ENCODE measurements around the gene ANXA9.
A peak's percentile ranks its signal among the peaks of the same experiment; 100 is the strongest.

The ANXA9 gene

GRCh38 chr1:150981805-150982712 lies at the start of gene ANXA9:
TSS of gene ANXA9 (plus strand) at chr1:150982292. CDS start at chr1:150983106, 814 bp downstream.
- DNase-seq: no peak

DNA sequence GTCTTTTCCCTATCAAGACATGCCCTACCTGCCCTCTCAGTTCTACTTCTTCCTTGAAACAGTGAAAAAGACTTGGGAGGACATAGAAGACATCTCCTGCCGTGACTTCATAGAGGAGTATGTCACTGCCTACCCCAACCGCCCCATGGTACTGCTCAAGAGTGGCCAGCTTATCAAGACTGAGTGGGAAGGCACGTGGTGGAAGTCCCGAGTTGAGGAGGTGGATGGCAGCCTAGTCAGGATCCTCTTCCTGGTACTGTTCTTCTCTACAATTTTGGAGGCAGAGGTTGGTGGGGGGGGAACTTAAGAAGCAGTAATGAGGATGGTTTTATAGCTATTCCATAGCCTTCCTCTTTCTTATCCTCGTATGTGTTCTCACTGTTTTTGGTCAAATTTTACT lies 37.2 kb upstream of the ANXA9 start:
- no peak for DNase-seq

GRCh38 chr1:150954708-150955107 lies 27.4 kb upstream of the ANXA9 start:
- DNase-seq: no peak

DNA sequence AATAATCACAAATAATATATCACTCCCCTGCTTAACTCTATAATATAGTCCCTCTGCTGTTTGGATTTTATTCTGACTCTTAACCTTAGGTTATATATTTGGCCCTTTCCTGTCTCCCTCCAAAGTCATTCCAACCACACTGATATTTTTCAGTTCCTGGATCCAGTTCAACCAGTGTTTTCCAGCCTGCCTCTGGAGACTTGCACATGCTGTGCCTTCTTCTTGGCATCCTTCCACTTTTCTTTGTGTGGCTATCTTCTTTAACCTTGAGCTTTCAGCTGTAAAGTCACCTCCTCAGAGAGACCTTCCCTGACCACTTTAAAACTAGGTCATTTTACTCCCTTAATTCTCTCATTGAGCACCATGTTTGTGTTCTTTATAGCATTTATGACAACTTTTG lies 26.8 kb upstream of the ANXA9 start:
- no peak for DNase-seq

DNA sequence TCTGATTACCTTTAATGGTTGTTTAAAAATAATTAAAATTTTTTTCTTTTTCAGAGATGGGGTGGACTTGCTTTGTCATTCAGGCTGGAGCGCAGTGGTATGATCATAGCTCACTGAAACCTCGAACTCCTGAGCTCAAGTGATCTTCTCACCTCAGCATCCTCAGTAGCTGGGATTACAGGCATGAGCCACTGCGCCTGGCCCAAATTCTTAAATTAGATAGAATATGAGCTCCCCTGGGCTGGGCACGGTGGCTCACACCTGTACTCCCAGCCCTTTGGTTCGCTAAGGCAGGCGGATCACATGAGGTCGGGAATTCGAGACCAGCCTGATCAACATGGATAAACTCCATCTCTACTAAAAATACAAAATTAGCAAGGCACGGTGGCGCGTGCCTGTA lies 24.4 kb upstream of the ANXA9 start:
- DNase-seq: no peak

DNA sequence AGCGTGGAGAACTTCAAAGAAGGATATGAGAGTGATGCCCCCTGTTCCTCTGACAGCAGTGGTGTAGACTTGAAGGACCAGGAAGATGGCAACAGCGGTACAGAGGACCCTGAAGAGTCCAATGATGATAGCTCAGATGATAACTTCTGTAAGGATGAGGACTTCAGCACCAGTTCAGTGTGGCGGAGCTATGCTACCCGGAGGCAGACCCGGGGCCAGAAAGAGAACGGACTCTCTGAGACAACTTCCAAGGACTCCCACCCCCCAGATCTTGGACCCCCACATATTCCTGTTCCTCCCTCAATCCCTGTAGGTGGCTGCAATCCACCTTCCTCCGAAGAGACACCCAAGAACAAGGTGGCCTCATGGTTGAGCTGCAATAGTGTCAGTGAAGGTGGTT lies 21.4 kb upstream of the ANXA9 start:
- no peak for DNase-seq

- DNase-seq: no peak
Measured at GRCh38 chr1:150961756-150962155, 20.3 kb upstream of the ANXA9 start.

DNA sequence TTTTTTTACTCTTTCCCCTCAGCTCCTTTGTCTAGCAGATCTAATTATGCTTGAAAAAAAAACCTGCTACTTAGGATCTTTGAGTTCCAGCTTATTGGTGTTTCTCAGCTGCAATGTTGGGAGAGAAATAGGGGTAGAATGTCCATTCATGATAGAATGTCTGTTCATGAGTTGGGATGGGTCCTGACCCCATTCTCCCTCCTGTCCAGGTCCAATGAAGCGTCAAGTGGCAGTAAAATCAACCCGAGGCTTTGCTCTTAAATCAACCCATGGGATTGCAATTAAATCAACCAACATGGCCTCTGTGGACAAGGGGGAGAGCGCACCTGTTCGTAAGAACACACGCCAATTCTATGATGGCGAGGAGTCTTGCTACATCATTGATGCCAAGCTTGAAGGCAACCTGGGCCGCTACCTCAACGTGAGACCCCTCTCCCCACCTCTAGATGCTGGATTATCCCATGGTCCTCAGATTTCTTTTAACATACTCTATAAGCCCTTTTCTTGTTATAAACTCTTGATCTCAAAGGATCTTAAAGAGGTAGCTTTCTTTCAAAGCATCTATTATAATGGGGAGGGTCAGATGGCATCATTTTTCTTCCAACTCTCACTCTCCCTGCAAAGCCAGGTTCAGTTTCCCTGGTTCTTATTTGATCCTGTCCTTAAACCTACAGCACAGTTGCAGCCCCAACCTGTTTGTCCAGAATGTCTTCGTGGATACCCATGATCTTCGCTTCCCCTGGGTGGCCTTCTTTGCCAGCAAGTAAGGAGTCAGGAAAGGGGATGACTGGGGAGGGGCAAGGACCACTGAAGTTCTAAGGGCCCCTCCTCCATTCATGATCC lies 18.6 kb upstream of the ANXA9 start:
- no peak for DNase-seq

DNA sequence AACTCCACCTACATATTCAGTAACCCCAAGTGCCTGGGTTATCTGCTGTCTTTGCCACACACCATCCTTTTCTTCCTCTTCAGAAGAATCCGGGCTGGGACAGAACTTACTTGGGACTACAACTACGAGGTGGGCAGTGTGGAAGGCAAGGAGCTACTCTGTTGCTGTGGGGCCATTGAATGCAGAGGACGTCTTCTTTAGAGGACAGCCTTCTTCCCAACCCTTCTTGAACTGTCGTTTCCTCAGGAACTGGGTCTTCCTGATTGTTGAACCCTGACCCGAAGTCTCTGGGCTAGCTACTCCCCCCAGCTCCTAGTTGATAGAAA lies 18.0 kb upstream of the ANXA9 start:
- no peak for DNase-seq

GRCh38 chr1:150965605-150966004 lies 16.5 kb upstream of the ANXA9 start:
- no peak for DNase-seq

- no peak for DNase-seq
Measured at GRCh38 chr1:150966011-150966410, 16.1 kb upstream of the ANXA9 start.

GRCh38 chr1:150967936-150968335 lies 14.2 kb upstream of the ANXA9 start:
- no peak for DNase-seq

- no peak for DNase-seq
Measured at GRCh38 chr1:150968491-150968890, 13.6 kb upstream of the ANXA9 start.

DNA sequence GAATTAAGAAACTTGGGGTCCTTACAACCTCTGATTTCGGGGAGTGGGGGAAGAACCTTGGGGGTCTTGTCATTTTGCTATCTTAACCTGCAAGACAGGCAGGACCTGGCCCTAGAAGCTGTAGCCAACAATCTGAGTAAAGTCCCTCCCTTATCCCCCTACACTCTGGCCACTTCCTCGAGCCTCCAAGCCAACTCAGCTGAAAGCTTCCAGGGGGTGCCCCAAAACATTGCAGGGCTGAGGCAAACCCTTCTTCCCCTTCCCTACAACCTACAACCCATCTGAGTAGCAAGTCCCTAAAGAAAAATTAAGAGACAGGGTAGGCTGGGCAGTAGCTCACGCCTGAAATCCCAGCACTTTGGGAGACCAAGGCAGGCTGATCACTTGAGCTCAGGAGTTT lies 12.5 kb upstream of the ANXA9 start:
- no peak for DNase-seq

DNA sequence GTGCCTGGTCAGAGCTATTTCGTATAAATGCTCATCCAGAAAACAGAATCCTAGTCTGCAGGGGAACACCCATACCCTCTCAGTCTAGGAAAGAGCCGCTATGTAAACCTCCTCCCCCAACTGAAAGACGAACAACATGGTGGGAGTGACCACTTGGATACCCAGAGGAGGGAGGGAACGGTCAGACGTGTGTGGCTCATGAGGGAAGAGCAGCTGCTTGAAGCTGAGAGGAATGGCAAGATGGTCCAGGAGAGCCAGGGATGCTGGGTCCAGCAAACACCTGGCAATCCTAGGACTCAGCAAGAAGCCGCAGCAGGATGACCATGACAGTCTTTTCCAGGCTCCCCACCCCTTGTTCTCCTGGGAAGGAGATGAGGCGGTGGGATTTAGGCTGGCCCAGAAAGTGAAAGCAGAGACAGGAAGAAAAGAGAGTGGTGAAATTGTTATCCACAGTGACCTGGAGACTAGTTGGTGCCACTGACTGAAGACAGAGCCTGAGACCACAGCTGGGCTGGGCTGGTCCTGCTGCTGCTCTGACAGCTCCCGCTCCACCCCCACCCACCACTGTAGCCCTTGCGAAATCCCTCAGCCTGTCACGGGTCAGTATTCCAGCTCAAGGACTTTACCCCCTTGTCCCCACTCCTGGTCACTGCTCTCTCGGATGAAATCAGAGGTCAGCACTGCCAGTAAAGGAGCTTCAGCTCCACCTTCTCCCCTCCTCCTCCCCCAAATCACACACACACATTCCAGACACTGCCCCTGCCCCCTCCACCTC lies 11.1 kb upstream of the ANXA9 start:
- no peak for DNase-seq

DNA sequence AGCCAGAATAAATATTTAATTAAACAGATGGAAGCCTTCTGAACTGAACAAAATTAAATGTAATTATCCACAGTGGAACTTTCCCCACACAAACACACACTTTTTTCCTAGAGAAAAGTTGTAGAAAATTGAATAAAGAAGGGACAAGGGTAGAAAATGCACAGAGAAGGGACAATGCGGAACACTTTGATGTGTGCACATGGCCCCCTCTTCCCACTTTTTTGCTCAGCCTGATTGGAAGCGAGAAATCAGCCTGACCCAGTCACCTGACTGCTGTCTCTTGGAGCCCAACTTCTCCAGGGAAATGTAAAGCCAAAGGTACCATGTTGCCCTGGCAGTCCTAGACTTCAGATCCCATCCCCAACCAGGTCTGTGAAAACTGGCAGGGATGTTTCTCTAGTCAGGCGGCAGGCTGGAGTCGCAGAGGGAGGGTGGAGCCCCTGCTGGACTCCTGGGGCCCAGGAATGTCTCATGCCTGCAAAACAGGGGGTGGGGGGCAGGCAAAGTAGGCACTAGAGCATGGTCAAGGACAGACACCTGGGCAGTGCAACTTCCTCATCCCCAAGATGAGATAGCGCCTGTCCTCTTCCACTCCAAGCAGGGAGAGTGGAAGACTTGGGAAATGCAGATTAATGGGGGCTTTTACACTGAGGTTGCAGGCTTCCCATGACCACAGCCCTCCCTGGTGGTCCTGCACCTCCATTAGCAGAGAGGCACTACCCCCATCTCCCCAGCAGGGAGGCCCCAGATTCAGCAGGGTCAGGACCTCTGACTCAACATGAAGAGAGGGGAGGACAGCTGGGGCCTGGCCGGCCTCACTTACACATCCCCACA lies 10.3 kb upstream of the ANXA9 start:
- no peak for DNase-seq

DNA sequence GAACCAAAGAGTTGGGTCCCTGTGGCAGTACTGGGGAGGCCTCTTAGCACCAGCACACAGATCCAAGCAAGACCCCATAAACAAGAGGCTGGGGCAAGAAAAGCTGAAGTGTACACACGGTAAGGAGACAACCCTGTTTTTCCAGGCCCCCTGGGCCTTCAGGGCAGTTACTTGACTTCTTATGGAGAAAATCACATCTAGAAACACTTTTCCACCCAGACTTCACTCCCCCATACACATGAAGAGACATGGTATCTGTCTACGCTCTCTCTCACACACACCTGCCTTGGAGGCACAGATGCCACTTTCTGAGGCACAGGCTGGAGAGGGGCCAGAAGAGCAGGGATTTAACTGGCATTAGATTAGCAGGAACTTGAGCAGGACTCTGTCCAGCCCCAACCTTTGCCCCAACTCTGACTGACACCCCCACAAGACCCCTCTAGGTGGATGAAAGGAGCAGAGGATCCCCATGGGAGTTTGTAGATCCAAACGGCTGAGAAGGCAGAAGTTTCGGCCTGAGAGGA lies 9.6 kb upstream of the ANXA9 start:
- DNase-seq: no peak

DNA sequence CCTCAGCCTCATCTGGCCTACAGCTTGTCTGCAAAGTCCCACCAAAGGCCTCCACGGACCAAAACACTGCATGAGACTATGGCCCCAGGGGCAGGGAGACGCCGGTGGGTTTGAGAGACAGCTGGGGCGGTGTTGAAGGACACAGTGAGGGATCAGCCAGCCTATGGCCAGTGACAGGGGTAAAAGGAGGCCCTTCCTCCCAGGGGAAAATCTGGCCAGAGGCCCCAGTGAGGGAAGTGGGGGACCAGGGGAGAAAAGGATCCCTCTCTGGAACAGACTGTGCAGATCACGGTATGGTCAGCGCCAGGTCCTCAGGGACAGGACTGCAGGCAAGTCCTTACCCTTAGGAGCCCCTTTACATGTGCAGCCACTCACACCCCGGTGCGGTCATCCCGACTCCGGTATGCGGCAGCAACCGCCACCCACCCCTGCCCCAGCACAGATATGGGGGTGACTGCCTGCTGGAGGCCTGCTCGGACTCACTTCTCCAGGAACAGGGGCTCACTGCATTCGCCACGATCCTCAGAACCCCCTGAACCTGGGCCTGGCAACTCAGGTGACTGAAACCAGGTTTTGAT lies 8.7 kb upstream of the ANXA9 start:
- DNase-seq: no peak

DNA sequence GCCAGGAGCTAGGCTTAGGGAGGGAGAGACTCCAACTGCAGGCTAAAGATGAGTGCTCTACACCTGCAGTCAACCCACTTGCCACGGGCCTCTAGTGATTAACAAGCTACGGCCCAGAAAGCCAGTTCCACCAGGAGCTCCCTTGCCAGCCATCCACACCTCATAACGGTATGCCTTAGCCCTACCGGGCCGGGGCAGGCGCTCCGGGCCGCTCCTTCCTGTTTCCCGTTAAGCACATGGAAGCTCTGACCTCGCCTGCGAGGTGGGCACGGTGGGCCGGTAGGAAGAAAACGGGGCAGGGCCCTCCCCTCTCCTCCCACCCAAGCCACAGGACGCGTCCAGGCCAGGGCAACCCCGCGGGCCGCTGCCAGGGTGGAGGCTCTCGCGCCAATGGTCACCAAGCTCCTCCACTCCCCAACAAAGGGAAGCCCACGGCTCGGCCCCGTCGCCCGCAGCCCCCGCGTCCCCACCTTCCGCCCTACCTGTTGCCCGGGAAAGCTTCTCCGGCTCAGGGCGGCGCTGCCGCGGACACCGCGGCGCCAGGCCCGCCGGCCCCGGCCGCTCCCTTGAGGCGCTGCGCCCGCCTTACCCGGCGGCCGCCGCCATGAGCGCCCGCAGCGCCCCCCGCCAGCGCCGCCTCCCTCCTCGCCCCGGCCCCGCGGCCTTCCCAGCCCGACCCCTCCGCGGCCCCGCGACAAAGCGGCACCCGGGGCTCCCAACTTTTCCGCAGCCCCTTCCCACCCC lies 8.1 kb upstream of the ANXA9 start:
- DNase-seq: no peak

GRCh38 chr1:150974580-150975478 lies 7.3 kb upstream of the ANXA9 start, which contains the start of gene CERS2:
TSS of gene CERS2 (minus strand) at chr1:150974835. CDS start at chr1:150969090, 5,745 bp downstream.
- peak; percentile 79 for DNase-seq

All from fibroblast of upper back skin (primary cell).